COLO829 (cell line): ENCODE data around the gene NRIP1.

Experiments
- DNase-seq: peaks from one replicate; pipeline ENCODE4 v3.0.0; 2012; ENCODE audit warnings: low spot score

NRIP1 gene, protein sequence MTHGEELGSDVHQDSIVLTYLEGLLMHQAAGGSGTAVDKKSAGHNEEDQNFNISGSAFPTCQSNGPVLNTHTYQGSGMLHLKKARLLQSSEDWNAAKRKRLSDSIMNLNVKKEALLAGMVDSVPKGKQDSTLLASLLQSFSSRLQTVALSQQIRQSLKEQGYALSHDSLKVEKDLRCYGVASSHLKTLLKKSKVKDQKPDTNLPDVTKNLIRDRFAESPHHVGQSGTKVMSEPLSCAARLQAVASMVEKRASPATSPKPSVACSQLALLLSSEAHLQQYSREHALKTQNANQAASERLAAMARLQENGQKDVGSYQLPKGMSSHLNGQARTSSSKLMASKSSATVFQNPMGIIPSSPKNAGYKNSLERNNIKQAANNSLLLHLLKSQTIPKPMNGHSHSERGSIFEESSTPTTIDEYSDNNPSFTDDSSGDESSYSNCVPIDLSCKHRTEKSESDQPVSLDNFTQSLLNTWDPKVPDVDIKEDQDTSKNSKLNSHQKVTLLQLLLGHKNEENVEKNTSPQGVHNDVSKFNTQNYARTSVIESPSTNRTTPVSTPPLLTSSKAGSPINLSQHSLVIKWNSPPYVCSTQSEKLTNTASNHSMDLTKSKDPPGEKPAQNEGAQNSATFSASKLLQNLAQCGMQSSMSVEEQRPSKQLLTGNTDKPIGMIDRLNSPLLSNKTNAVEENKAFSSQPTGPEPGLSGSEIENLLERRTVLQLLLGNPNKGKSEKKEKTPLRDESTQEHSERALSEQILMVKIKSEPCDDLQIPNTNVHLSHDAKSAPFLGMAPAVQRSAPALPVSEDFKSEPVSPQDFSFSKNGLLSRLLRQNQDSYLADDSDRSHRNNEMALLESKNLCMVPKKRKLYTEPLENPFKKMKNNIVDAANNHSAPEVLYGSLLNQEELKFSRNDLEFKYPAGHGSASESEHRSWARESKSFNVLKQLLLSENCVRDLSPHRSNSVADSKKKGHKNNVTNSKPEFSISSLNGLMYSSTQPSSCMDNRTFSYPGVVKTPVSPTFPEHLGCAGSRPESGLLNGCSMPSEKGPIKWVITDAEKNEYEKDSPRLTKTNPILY (N-terminal part only)

GRCh38 chr21:15064576-15065391, at the start of gene NRIP1:
Gene NRIP1, minus strand, starts transcription at chr21:15065000. Its CDS starts 96,808 bp downstream, at chr21:14968192.
- DNase-seq: peak; percentile 54

DNA sequence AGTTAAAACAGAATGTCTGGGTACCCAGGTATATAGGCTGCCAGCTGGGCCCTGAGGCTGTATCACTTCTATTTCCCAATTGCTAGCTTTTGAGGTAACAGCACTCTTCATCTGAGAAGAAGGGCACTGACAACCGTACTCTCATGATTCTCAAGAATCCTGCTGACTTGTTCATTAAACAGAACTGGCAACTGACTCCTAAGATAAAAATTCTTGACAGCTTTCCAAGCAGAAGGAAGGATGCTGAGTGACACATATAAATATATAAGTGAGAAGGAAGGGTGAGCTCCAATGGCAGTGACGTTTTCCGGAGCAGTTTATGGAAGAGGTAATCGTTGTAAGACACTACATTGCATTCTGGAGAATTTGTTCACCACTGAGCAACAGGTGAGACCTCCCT, 48.1 kb upstream of the NRIP1 start:
- DNase-seq: no peak

DNA sequence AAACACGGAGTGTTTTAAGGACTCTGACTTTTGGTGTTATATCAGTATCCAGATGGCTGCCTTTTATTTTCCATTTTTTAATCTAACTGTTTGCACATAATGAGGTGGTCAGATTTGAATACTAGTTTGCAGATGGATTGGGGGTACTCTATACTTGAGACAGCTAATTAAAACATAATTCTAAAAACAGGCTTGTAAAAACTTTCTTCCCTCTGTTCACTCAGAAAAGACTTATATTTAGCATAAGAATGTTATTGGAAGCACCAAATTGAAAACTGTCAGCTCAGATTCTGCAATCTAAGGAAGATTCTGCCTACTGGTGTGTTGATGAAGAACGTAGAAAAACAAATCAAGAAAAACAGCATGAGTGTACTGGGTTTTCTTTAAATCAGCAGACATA, 44.0 kb upstream of the NRIP1 start:
- DNase-seq: no peak

DNA sequence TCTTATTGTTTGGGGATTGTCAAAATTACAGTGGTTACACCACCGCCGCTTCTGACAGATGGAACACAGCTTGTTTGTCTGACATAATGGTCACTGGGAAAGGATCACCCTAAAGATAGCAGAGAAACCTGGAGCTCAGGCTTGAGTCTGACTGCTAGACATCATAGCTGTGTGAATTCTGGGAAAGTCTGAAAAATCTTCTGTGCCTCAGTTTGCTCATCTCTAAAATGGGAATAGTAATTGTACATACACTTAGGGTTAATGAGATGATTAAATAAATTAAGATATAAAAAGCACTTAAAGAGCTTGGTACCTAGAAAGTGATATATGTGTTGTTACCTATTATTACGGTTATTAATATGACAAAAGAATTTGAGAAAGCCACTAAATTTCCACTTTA, 39.7 kb upstream of the NRIP1 start:
- no peak for DNase-seq

- DNase-seq: no peak
Observed at GRCh38 chr21:15098908-15099307, 34.1 kb upstream of the NRIP1 start.

GRCh38 chr21:15098181-15098580, 33.4 kb upstream of the NRIP1 start:
- DNase-seq: no peak

DNA sequence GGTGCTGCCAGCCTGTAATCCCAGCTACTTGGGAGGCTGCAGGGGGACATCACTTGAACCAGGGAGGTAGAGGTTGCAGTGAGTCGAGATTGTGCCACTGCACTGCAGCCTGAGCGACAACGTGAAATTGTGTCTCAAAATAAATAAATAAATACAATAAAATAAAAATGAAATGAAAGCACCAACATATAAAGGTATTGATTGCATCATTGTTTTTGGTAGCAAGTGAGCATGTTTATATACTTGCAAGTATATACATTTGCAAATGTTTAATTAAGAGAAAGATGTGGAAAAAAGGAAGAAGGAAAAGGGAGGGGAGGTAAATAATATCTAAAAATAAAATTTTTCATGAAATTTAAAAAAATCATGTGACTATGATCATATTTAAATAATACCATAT, 32.8 kb upstream of the NRIP1 start:
- no peak for DNase-seq

DNA sequence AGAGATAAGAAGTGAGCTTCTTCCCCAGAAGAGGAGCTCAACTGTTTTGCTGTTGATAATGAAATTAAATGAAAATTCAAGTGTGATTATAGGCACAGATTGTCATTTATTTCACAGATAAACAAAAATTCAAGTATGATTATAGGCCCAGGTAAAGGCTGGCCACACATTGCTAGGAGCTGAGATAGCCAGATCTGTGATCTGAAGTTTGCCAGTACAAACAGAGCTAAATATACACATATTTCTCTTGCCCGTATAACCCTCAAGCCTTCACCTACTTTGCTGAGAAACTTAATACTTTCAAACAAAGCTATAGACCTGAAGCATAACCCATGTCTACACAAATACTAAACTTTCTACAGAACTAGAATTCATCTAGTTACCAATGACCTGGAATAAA, 31.3 kb upstream of the NRIP1 start:
- DNase-seq: no peak

- DNase-seq: no peak
Observed at GRCh38 chr21:15095326-15095725, 30.5 kb upstream of the NRIP1 start.

GRCh38 chr21:15094706-15095105, 29.9 kb upstream of the NRIP1 start:
- peak; percentile 6 for DNase-seq

GRCh38 chr21:15093216-15093615, 28.4 kb upstream of the NRIP1 start:
- DNase-seq: no peak

DNA sequence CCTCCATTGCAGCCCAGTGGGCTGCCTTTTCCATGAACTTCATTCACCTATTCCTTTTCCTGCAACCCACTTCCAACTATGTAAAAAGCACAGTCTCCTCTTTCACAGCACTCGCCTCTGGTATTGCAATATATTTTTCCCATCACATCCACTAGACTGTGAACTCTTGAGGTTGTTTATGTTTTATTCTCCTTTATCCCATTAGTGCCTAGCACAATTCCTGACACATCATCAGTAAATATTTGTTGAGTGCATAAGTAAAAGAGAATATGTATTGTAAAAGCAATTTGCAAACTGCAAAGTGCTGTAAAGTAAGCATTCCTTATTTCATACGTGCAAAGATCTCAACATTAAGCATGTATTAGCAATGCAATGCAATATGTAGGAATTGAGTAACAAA, 27.9 kb upstream of the NRIP1 start:
- no peak for DNase-seq

- DNase-seq: no peak
Observed at GRCh38 chr21:15090390-15090789, 25.6 kb upstream of the NRIP1 start.

GRCh38 chr21:15088488-15088887, 23.7 kb upstream of the NRIP1 start:
- DNase-seq: no peak

DNA sequence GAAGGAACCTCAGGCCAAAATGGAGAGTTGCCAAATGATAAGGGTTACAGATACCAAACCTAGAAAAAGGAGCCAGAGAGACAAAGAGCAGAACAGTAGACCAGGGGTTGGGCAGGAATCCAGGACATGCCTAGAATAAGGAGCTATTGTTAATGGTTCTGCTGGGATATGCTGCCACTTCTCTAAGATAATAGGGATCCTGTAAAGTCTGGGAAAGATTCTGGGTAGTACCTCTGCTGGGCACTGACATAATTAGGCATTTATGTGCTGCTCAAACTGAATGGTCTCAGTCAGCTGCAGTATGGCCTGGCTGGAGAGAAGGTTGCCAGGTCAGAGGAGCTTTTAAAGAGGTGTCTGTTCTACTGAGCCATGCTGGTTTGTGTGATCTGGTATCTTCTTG, 19.9 kb upstream of the NRIP1 start:
- DNase-seq: peak; percentile 59

DNA sequence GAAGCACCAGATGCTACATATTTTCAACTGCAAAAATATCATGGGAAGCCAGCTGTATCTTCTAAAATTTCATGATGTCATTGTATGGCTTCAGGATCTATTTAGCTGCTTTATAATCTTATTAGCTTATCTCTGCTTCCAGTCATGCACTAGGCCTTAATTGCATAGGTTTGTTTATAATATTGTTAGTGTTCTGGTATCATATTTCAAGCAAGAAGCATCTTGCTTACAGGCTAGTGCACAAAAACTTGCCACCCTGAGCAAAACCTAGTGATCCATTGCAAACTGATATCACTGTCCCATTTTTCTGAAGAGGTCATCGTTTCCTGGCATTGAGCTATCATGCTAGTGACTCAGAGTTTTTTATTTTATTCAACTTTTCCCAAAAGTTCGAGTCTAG, 15.7 kb upstream of the NRIP1 start:
- no peak for DNase-seq

- DNase-seq: no peak
Observed at GRCh38 chr21:15079269-15079668, 14.5 kb upstream of the NRIP1 start.

- no peak for DNase-seq
Observed at GRCh38 chr21:15078180-15078579, 13.4 kb upstream of the NRIP1 start.

DNA sequence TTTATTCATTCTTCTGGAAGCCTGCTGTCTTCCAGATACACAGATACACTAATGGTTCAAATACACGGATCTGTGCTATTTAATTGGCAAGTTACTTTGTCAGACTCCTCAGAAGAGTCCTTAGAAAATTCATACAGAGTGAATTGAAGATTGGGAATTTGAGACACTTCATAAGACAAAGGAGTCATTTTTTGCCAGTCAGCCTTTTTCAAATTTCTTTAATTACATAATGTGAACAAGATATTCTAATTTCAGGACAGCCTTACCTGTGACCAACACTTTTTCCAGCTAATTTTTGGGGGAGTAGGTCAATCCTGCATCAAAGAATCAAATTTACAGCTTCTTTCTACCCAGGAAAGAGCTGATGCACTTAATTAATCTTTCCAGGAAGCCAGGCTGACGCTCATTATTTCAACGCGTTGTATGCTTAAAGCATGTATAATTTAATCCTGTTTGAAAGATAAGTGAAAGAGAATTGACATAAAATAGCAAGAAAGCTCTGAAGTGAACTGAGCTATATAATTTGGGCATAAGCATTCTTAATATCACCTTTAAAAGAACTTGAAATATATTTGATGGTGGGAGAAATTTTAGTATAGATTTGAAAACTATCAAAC, 12.8 kb upstream of the NRIP1 start:
- no peak for DNase-seq

DNA sequence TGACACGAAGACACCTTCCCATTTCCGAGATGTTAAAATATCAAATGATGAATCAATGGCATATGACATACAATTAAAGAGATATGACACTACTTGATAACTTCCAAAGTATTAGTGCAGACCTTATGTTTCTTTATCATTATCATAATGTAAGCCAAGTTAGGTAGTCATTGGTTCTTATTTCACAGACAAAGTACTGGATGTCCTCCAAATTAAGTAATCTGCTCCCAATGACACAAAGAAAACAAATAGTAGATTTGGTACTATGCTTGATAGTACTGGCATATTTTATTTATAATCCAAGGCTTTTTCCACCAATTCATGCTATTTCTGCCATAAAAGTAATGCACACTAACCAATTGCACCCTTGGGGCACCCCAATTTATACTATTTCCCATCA, 11.9 kb upstream of the NRIP1 start:
- DNase-seq: no peak

DNA sequence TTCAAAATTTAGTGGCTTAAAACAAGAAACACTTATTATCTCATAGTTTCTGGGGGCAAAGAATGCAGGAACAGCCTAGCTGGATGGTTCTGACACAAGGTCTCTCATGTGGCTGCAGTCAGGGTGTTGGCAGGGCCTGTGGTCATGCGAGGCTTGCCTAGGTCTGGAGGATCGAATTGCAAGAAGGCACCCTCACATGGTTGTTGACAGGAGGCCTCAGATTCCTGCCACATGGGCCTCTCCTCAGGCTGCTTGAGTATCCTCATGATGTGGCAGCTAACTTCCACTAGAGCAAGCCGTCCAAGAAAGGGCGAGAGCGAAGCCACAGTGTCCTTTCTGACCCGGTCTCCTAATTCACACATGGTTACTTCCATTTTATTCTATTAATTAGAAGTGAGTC, 6.2 kb upstream of the NRIP1 start:
- no peak for DNase-seq
